Psoas muscle (tissue), 8 donors: ENCODE measurements around the gene REEP1. TPM values are rescaled to one million over a fixed set of nuclear protein-coding genes. Genes with fewer than 3 reads are reported as not detected.

ENCODE experiments used
- ATAC-seq, 4 donors: fragments of 200-7000 bp; cut with Tn5 transposase; one replicate each; pipeline ENCODE4 v1.9.1; 2020; ENCODE audit warnings: moderate library complexity in 3 of 4, mild to moderate bottlenecking in 2 of 4
- DNase-seq, 2 donors: peaks; one replicate each; pipeline ENCODE4 v3.0.0-alpha.2; 2020
- H3K27ac ChIP-seq: fragments of 200-600 bp; one replicate; pipeline ENCODE4 v1.8.0; 2022
- H3K27me3 ChIP-seq, 3 donors: fragments of 200-600 bp in 1 of 3; one replicate each; pipeline versions ENCODE4 v1.6.1 to v1.8.0; 2013 to 2022; ENCODE audit warnings: low read length in 2 of 3, mild to moderate bottlenecking in 2 of 3, moderate library complexity in 1 of 3; ENCODE audit not compliant: insufficient read depth in 3 of 3
- H3K36me3 ChIP-seq, 2 donors: fragments of 200-600 bp in 1 of 2; one replicate each; pipeline versions ENCODE4 v1.6.1 to v1.8.0; 2013 to 2022; ENCODE audit warnings: low read depth in 1 of 2, mild to moderate bottlenecking in 1 of 2, moderate library complexity in 1 of 2; ENCODE audit not compliant: insufficient read depth in 1 of 2
- H3K4me1 ChIP-seq: fragments of 200-600 bp; one replicate; pipeline ENCODE4 v1.8.0; 2022
- H3K4me3 ChIP-seq: fragments of 200-600 bp; one replicate; pipeline ENCODE4 v1.8.0; 2022; ENCODE audit warnings: mild to moderate bottlenecking
- H3K9me3 ChIP-seq: fragments of 200-600 bp; one replicate; pipeline ENCODE4 v1.8.0; 2022
- WGBS, 3 donors: extraction: QIAGEN DNeasy Blood & Tissue Kit; methylation state at CpG; one replicate each; pipeline versions ENCODE4 v1.1.6 to v1.1.7; 2013; 5-methylcytosine and 5-hydroxymethylcytosine counted together
- intact Hi-C, 2 donors: fragments of 100-400 bp; cut with DNase I; formaldehyde crosslinking; loops; one replicate each; pipeline versions ENCODE4 v1.11.0 to v1.14.2; 2022
- polyA plus RNA-seq, 3 donors: library from polyadenylated mRNA; stranded (reverse); fragments of 200-250 nt; gene quantifications; one replicate each; pipeline ENCODE4 v1.2.3, GENCODE V29; 2013
- total RNA-seq, 4 donors: library from RNA; stranded (reverse); fragmentation: NEBNext Ultra II Directional in 2 of 4; extraction: Animal tissue kit (Norgen Biotek cat#: 25700) in 2 of 4; gene quantifications; one replicate each; pipeline versions ENCODE4 v1.2.1 to v1.2.4, GENCODE V29; 2021 to 2023
- TF ChIP-seq, protein P1 (sequence below): fragments of 200-600 bp; IDR thresholded peaks from one replicate; pipeline ENCODE4 v1.8.0; 2022; ENCODE audit warnings: antibody characterized with exemption
- donor health status: healthy with polysubstance abuse.
- donor health status: DM: no; HTN: no; CAD: no; lungs with moderate emphysema.
- donor health status: Bipolar disorder and iron deficiency.
- donor health status: healthy.
- donor health status: DM: yes; HTN: yes; CAD: no.
- donor health status: DM: no; HTN: no; CAD: no.
- donor health status: DM: no; HTN: no; CAD: no.
- donor health status: DM: yes; HTN: yes; CAD: no.

The REEP1 gene
- total and polyA plus RNA-seq, 7 donors: 1.2 to 16.1 (median 7.9) TPM

DNA sequence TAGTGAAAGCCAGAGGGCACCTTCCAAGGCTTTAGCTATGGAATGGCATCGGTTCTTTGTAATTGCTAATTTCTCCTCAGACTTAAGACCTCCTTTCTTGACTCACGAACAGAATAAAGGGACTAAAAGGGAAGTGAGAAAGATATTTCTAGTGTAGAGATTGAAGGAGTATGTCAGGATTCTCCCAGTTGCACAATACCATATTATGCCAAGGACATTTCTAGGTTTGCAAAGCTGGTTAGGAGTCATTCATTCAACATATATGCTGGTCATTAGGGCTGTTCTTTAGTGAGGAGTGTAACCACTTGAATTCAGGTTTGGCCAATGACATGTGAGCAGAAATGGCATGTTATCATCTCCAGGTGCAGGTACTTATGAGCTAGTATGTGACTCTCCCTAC, 7.4 kb downstream of the REEP1 start:
- ATAC-seq (no peak), DNase-seq (no peak)
- H3K36me3 ChIP-seq: no peaks in the 10 kb centered on the region
- 75 to 83% (median 80%) methylated on average over 2 of the region's 2 CpGs for WGBS, 3 donors
- H3K27ac ChIP-seq: no peak overlapping the region
- H3K9me3 ChIP-seq: no peaks in the 10 kb centered on the region
- no peak overlapping the region for H3K4me3 ChIP-seq
- H3K27me3 ChIP-seq: no peaks in the 10 kb centered on the region
- intact Hi-C loops: loop anchor here in 1 of 2 donors (5.0 kb wide), 1 partner anchor 37 kb away; no protein-coding TSS in a partner anchor
- peaks cover 18% of the 10 kb centered on the region for H3K4me1 ChIP-seq
- TF ChIP-seq, protein P1, sequence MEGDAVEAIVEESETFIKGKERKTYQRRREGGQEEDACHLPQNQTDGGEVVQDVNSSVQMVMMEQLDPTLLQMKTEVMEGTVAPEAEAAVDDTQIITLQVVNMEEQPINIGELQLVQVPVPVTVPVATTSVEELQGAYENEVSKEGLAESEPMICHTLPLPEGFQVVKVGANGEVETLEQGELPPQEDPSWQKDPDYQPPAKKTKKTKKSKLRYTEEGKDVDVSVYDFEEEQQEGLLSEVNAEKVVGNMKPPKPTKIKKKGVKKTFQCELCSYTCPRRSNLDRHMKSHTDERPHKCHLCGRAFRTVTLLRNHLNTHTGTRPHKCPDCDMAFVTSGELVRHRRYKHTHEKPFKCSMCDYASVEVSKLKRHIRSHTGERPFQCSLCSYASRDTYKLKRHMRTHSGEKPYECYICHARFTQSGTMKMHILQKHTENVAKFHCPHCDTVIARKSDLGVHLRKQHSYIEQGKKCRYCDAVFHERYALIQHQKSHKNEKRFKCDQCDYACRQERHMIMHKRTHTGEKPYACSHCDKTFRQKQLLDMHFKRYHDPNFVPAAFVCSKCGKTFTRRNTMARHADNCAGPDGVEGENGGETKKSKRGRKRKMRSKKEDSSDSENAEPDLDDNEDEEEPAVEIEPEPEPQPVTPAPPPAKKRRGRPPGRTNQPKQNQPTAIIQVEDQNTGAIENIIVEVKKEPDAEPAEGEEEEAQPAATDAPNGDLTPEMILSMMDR: no peak

GRCh38 chr2:86323273-86324021, 14.0 kb downstream of the REEP1 start:
- Histone ChIP-seq H3K4me1 (peaks cover 3% of the 10 kb centered on the region), H3K36me3 (no peaks in the 10 kb centered on the region), H3K9me3 (no peaks in the 10 kb centered on the region), H3K27ac (no peak overlapping the region), H3K27me3 (no peaks in the 10 kb centered on the region), H3K4me3 (no peak overlapping the region)
- DNase-seq (no peak), ATAC-seq (no peak)
- TF ChIP-seq, protein P1: no peak
- WGBS, 3 donors: 85 to 89% (median 88%) methylated on average over 9 of the region's 9 CpGs
- intact Hi-C loops: no loop called here

DNA sequence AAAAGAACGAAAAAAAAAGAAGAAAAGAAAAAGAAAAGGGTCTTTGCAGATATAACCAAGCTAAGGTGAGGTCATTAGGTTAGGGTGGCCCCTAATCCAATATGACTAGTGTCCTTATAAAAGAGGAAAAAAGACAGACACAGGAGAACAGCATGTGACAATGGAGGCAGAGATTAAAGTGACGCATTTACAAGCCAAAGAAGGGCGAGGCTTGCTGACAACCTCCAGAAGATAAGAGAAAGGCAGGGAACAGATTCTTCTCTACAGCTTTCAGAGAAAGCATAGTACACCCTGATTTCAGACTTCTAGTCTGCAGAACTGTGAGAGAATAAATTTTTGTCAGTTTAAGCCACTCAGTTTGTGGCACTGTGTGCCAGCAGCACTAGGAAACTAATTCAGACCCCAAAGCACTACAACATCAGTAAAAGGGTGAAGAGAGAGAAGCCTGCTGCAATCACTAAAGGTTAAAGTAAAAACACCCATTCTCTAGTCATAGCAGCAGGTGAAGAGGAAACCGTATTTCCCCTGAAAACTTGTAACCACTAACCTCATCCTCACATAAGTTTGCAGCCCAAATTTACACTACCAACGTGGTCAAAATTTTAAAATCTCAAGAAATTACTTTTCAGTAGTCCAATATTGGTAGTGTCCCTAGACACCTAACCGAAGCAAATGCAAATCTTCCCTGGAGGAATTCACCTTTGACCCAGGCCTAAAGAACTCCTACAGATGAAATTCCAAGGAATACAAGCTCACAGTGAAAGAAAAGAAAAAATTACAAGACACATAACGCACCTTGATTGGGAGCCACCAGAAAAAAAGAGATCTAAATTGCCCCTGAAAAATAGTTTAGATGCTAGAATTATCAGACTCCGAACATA, 17.5 kb downstream of the REEP1 start:
- H3K4me1 ChIP-seq: peaks cover 11% of the 10 kb centered on the region

DNA sequence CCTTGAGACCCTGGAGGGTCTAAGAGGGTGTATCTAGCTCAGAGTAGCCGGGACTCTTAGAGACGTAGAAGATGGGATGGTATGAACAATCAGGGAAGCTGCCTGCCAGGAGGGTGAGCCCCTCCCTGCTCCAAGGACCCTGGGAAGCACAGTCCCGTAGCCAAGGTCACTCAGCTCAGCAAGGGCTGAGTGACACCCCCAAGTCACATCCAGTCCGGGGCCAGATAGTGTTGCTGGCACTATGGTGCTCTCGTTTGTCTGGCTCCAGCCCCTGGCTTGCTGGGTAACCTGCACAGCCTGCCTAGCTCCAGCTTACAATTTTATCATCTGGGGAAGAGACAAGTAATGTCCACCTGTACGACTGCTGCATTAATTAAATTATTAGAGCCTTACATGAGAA, 22.3 kb downstream of the REEP1 start:
- TF ChIP-seq, protein P1: no peak
- Histone ChIP-seq H3K27ac (no peak overlapping the region), H3K4me3 (no peak overlapping the region), H3K9me3 (no peaks in the 10 kb centered on the region), H3K36me3 (no peaks in the 10 kb centered on the region), H3K4me1 (peaks cover 10% of the 10 kb centered on the region), H3K27me3 (no peaks in the 10 kb centered on the region)
- WGBS, 3 donors: 53 to 77% (median 58%) methylated on average over 6 of the region's 6 CpGs
- ATAC-seq (peak in 2 of 4 donors; percentile 30 to 44), DNase-seq (no peak)
- intact Hi-C loops: no loop called here

More for the DNA sequence above, 17.5 kb downstream of the REEP1 start:
- no peaks in the 10 kb centered on the region for H3K9me3 ChIP-seq
- no peak overlapping the region for H3K27ac ChIP-seq
- DNase-seq: no peak
- no peaks in the 10 kb centered on the region for H3K27me3 ChIP-seq
- intact Hi-C loops: no loop called here
- WGBS, 3 donors: 75 to 83% (median 82%) methylated on average over 8 of the region's 8 CpGs
- H3K4me3 ChIP-seq: no peak overlapping the region
- TF ChIP-seq, protein P1: no peak
- H3K36me3 ChIP-seq: no peaks in the 10 kb centered on the region
- ATAC-seq: no peak
